A673 (cell line): ENCODE measurements around the gene FRMD4A. TPM values are rescaled to one million over a fixed set of nuclear protein-coding genes. Genes with fewer than 3 reads are reported as not detected.

Source experiments
- BruUV-seq: library from RNA; stranded (reverse); fragments of 400-500 nt; replicated peaks from 2 replicates; lab custom pipeline; 2021; lab: Mats Ljungman, UMichigan
- CTCF ChIA-PET: fragments of 300-600 bp; sonication (Branson Sonifier 250); formaldehyde crosslinking; loops from one replicate; lab custom pipeline; 2022; ENCODE audit warnings: antibody characterized with exemption; lab: Charles Lee
- POLR2A ChIA-PET: fragments of 300-600 bp; sonication (Branson Sonifier 250); formaldehyde crosslinking; loops from one replicate; lab custom pipeline; 2022; ENCODE audit warnings: antibody characterized with exemption; ENCODE audit not compliant: low non-redundant PET; lab: Charles Lee
- DNase-seq: peaks from one replicate; pipeline ENCODE4 v3.0.0-alpha.2; 2015; ENCODE audit warnings: low spot score
- H3K27ac ChIP-seq: fragments of 200-600 bp; sonication (generic); 2 replicates; pipeline ENCODE4 v1.5.1; 2016; ENCODE audit warnings: mixed run types, low read depth, mild to moderate bottlenecking, mixed read lengths, antibody characterized with exemption, low read length; ENCODE audit not compliant: poor library complexity, severe bottlenecking
- H3K27me3 ChIP-seq: fragments of 200-600 bp; sonication (generic); replicated peaks from 2 replicates; pipeline ENCODE4 v1.6.1; 2017; ENCODE audit warnings: mixed run types, low read depth, mild to moderate bottlenecking, mixed read lengths, antibody characterized with exemption, low read length; ENCODE audit not compliant: insufficient read depth, poor library complexity
- H3K36me3 ChIP-seq: fragments of 200-600 bp; sonication (generic); 2 replicates; pipeline ENCODE4 v1.6.1; 2016; ENCODE audit warnings: mixed run types, mild to moderate bottlenecking, mixed read lengths, antibody characterized with exemption, low read length; ENCODE audit not compliant: insufficient read depth, poor library complexity, severe bottlenecking
- H3K4me1 ChIP-seq: fragments of 200-600 bp; sonication (generic); 2 replicates; pipeline ENCODE4 v1.6.1; 2017; ENCODE audit warnings: mixed run types, mild to moderate bottlenecking, mixed read lengths, antibody characterized with exemption, low read length; ENCODE audit not compliant: insufficient read depth, poor library complexity, severe bottlenecking
- H3K4me3 ChIP-seq: fragments of 200-600 bp; sonication (generic); 2 replicates; pipeline ENCODE4 v1.5.1; 2016; ENCODE audit warnings: low read depth, mixed run types, mild to moderate bottlenecking, mixed read lengths, low read length; ENCODE audit not compliant: poor library complexity, severe bottlenecking
- H3K9me3 ChIP-seq: fragments of 200-600 bp; sonication (generic); 2 replicates; pipeline ENCODE4 v1.6.1; 2016; ENCODE audit warnings: mixed run types, low read depth, mild to moderate bottlenecking, mixed read lengths, antibody characterized with exemption, low read length; ENCODE audit not compliant: poor library complexity, severe bottlenecking
- EZH2 ChIP-seq: fragments of 200-600 bp; sonication (generic); IDR thresholded peaks from 2 replicates; pipeline ENCODE4 v1.6.1; 2017; ENCODE audit warnings: borderline replicate concordance, low read depth, mild to moderate bottlenecking, mixed read lengths, antibody characterized with exemption, low read length; ENCODE audit not compliant: poor library complexity, severe bottlenecking
- intact Hi-C: fragments of 100-400 bp; cut with micrococcal nuclease; formaldehyde crosslinking; loops from one replicate; pipeline ENCODE4 v1.10.0; 2022; ENCODE audit not compliant: unreplicated experiment
- total RNA-seq: library from RNA; stranded (reverse); gene quantifications from 2 replicates; pipeline ENCODE4 v1.2.3, GENCODE V29; 2021
- TF ChIP-seq, protein P1 (sequence below): fragments of 300-800, 200-600 bp; sonication (generic); conservative IDR thresholded peaks from 2 replicates; pipeline ENCODE4 v1.5.1; 2017; ENCODE audit warnings: low read depth, mild to moderate bottlenecking, antibody characterized with exemption, low read length, moderate library complexity, mixed read lengths

FRMD4A gene
- total RNA-seq, 1 experiment from 2014 or later: 26.3 TPM

DNA sequence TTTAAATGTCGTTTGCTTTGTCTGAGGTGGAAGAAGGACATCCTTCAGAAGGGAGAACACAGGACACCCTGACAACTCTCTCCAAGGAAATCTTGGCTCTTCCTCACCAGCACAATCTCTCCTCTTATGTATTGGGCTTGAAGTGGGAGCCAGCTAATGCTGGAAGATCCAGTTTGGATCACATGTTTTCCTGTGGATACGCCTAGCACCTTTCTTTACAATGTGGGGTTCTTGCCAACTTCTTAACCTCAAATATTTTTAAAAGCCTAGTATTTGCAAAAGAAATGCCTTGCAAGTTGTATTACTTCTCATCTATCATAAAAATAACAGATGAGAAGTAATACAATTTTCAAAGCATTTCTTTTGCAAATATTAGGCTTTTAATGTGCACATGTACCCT is 76.4 kb downstream of the FRMD4A start:
- Histone ChIP-seq H3K4me1 (no peaks in the 10 kb centered on the region), H3K27me3 (peaks cover 46% of the 10 kb centered on the region), H3K27ac (no peak overlapping the region), H3K4me3 (no peak overlapping the region), H3K36me3 (no peaks in the 10 kb centered on the region), H3K9me3 (no peaks in the 10 kb centered on the region)
- CTCF ChIA-PET: no interaction called here
- no peak for DNase-seq
- intact Hi-C loops: no loop called here
- no TSS peak for BruUV-seq
- TF ChIP-seq, protein P1, sequence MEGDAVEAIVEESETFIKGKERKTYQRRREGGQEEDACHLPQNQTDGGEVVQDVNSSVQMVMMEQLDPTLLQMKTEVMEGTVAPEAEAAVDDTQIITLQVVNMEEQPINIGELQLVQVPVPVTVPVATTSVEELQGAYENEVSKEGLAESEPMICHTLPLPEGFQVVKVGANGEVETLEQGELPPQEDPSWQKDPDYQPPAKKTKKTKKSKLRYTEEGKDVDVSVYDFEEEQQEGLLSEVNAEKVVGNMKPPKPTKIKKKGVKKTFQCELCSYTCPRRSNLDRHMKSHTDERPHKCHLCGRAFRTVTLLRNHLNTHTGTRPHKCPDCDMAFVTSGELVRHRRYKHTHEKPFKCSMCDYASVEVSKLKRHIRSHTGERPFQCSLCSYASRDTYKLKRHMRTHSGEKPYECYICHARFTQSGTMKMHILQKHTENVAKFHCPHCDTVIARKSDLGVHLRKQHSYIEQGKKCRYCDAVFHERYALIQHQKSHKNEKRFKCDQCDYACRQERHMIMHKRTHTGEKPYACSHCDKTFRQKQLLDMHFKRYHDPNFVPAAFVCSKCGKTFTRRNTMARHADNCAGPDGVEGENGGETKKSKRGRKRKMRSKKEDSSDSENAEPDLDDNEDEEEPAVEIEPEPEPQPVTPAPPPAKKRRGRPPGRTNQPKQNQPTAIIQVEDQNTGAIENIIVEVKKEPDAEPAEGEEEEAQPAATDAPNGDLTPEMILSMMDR: no peak
- no peak for TF ChIP-seq EZH2
- POLR2A ChIA-PET: no interaction called here

DNA sequence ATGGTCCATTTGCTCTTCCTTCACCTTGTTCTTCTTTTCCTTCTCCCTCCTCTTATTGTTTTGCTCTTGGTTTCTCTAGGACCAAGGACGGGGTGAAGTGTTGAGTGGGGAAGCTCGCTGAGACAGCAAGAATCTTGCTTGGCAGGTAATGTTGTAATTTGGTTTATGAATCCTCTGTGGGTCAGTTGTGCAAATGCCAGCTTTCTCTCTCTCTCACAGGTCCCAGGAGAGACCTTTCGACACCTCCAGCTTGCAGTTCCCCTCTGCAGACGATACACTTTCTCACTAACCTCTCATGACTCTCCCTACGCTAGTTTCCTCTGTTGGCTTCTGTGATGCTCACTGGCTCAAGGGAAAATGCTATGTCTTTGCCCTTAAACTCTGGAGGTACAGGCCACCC is 77.0 kb downstream of the FRMD4A start:
- intact Hi-C loops: no loop called here
- H3K9me3 ChIP-seq: no peaks in the 10 kb centered on the region
- no peak overlapping the region for H3K27ac ChIP-seq
- no peaks in the 10 kb centered on the region for H3K4me1 ChIP-seq
- no peak for TF ChIP-seq EZH2
- TF ChIP-seq, protein P1: no peak
- no TSS peak for BruUV-seq
- ChIA-PET CTCF (no interaction called here), POLR2A (no interaction called here)
- H3K27me3 ChIP-seq: peaks cover 43% of the 10 kb centered on the region
- no peaks in the 10 kb centered on the region for H3K36me3 ChIP-seq
- no peak overlapping the region for H3K4me3 ChIP-seq
- DNase-seq: no peak

DNA sequence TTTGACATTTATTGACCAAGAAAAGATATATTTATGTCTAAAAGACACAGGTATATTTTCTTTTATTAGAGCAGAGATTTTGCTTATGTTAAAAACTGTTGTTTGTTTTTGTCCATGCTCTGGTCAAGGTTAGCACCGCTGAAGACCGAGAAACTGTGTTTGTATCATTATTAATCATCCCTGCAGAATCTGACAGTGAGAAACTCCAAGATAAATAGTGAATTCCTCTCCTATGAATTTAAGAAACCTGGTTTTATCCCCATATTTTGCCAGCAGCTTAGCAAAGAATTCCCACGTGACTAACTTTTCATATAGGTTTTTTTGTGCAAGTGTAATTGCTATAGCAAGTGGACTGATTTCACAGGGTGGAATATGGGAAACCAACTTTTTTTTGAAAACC is 77.6 kb downstream of the FRMD4A start:
- intact Hi-C loops: no loop called here
- no peak for DNase-seq

More for the DNA sequence above, 77.6 kb downstream of the FRMD4A start:
- Histone ChIP-seq H3K27ac (no peak overlapping the region), H3K27me3 (peaks cover 37% of the 10 kb centered on the region), H3K36me3 (no peaks in the 10 kb centered on the region), H3K9me3 (no peaks in the 10 kb centered on the region), H3K4me3 (no peak overlapping the region), H3K4me1 (peaks cover 4% of the 10 kb centered on the region)
- ChIA-PET CTCF (no interaction called here), POLR2A (no interaction called here)
- TF ChIP-seq, protein P1: no peak
- no peak for TF ChIP-seq EZH2
- BruUV-seq: no TSS peak
